GM18909 (cell line): ENCODE data around the gene SLC13A3.

Source experiments
- ATAC-seq: cut with Tn5 transposase; IDR thresholded peaks from one replicate; pipeline ENCODE4 v1.9.1; 2021; ENCODE audit warnings: mild to moderate bottlenecking; ENCODE audit not compliant: unreplicated experiment, poor library complexity

SLC13A3 gene

DNA sequence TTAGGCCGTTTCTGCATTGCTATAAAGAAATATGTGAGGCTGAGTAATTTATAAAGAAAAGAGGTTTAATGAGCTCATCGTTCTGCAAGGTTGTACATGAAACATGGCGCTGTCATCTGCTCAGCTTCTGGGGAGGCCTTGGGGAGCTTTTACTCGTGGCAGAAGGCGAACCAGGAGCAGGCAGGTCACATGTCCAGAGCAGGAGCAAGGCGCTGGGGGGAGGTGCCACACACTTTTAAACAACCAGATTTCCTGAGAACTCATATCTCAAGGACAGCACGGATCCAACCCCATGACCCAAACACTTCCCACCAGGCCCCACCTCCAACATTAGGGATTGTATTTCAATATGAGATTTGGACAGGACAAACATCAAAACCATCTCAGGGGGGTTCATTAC lies 6.4 kb upstream of the SLC13A3 start:
- ATAC-seq: no peak

DNA sequence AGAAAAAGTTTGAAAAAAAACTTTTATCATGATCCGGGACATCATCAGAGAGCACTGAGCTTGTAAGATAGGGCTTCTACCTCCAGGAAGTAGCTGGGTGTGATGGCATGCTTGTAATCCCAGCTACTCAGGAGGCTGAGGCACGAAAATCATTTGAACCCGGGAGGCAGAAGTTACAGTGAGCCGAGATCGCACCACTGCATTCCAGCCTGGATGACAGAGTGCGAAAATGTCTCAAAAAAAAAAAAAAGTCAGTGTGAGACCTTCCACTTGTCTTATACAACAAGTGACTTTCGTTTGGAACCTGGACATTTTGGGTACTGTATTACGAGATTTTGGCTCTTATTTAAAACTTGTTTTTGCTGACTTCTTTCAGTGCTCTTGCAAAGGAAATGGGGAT lies 5.9 kb upstream of the SLC13A3 start:
- no peak for ATAC-seq

DNA sequence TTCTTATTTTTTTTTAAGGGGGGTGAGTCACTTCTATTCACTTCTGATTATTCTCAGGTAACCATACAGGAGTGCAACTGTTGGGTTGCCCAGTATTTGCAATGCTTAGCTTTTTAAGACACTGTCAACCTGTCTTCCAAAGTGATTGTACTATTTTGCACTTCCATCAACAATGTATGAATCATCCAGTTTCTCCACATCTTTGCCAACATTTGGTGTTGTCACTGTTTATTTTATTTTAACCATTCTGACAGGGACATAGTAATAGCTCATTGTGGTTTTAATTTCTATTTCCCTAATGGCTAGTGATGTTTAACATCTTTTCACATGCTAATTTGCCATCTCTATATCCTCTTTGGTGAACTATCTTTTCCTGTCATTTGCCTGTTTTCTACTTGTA lies 1.4 kb upstream of the SLC13A3 start:
- ATAC-seq: no peak

DNA sequence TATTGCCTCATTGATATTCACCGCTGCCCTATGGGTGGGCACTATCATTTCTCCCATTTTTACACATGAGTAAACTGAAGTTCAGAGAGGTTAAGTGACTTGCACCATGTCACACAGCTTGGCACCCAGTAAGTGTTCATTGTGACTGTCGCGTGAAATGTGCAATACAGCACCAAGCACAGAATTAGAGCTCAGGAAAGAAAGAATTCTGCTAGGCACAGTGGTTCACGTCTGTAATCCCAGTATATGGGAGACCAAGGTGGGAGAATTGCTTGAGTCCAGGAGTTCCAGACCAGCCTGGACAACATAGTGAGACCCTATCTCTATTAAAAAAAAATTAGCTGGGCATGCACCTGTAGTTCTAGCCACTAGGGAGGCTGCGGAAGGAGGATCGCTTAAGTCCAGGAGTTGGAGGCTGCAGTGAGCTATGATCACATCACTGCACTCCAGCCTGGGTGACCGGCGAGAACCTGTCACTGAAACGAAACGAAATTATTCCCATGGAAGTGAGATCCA lies 626 bp downstream of the SLC13A3 start:
- no peak for ATAC-seq

DNA sequence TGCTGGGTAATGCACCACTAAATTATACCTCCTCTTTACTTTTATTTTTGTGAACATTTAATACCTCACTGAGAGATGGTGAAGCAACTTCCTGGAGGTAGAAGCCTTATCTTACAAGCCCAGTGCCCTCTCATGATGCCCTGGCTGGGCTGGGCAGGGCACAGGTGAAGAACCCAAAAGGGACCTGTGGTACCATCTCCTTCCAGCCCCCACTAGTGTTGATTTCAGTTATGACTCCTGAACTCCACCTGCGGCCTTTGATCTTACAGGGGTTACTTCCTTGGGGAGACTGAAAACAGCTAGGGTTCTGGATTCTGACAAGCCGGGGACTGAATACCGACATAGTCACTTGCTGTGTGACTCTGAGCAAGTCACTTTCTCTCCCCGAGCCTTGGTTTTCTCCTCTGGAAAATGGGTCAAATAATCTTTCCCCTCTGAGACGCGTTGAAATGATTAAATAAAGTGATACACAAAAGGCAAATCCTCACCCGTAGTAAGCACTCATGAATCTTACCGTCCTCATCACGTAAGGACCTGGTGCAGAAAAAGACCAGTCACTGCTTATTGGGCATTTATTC lies 1.2 kb downstream of the SLC13A3 start:
- ATAC-seq: no peak

DNA sequence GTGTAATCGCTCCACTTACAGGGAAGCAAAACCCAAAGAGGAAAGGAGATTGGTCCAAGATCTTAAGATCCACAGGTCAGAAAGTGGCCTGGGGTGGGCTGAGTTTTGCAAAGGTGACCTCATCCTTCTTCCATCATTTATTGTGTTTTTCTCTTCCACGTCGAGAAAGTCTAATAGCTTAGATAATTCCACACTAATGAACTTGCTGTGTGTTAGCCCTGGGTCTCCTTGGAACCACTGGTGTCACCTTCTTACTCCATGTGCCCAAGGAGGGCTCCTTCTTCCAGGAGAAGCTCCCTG lies 1.7 kb downstream of the SLC13A3 start:
- ATAC-seq: no peak

DNA sequence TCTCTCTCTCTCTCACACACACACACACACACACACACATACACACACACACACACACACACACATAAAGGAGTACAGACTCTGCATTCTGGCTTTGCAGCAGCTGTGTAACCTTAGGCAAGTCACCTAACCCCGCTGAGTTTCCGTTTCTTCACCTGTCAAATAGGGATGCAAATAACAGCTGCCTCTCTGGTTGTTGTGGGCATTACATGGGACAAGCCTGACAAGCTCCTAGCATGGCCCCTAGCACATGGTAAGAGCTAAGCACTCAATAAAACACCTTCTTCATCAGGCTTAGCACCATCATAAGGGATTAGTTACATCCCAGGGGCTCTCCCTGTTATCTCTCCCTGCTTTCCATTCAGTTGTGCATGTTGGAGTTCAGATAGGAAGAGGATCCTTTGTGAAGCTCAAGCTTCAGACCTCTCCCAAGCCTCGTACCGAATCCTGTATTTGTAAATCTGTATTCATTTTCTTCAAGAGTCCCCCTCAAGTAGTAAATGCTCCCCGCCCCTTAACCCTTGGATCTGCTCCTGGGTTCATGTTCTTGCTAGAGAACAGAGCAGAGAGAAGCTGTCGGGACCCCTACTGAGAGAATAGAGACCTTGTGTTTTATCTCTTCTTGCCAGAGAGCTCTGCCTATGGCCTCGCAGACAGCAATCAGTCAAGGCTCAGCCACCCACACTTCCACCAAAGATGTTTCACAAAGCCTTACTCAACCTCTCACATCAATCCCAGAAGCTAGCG lies 2.2 kb downstream of the SLC13A3 start:
- ATAC-seq: no peak

DNA sequence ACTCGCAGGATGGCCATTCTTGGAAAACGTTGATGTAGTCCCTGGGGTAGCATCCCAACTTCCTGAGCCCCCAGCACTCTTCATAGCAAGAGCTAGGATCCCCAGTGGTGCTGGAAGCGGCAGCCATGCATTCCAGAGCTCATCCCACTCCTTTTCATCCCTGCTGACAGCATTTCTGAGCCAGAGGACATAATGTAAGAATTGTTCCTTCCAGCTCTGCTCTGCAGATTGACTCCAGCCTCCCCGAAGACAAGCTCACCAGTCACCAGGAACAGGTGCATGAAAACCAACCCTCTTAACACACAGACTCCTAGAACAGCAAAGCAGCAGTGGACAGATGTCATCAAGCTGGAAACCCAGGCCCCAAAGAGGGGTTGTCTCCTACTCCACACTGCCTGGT lies 3.8 kb downstream of the SLC13A3 start:
- ATAC-seq: no peak

DNA sequence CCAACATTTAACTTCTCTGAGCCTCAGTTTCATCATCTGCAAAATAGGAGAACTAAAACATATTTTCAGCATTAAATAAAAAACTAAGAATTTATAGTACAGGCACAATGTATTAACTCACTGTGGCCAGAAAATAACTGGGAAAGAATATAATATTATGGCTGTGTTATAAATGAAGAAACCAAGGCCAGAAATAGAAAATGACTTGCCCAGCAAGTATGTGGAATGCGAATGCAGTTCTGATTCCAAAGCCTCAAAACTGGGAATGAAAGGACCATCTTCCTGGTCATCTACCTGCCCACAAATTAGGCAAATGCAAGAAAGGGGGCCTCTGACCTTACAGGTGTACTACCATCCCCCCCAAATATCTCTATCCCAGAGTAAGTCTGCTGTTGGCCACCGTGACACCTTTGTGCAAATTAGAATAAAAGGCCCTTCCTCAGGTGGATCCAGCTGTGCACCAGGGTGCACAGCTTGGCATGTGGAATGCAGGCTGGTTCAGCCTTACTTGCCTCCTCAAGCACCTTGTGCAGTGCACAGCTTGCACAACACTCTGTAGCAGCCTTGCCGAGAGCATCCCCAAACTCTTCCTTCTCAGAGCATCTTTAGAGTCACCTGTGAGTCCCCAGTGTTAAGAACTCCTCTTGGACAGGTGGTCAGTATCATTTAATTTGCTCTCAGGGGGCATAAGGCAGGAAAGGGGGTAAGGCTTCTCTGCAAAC lies 4.4 kb downstream of the SLC13A3 start:
- no peak for ATAC-seq

DNA sequence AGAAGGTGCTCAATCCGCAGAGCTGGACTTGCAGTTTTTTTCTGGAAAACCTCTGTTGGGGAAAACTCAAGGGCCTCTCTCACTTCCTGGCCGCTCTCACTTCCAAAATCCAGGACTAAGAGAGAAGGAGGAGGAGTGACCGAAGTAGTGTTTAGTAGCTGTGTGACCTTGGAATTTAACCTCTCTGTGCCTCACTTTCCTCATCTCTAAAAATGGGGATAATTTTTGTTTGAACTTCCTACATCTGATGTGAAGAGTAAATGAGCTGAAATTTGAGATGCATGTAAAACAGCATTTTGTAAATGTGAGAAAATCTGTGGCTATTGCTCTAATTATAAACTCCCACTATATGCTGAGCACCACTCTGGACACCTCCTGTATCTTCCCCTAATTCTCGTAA lies 5.1 kb downstream of the SLC13A3 start:
- no peak for ATAC-seq

DNA sequence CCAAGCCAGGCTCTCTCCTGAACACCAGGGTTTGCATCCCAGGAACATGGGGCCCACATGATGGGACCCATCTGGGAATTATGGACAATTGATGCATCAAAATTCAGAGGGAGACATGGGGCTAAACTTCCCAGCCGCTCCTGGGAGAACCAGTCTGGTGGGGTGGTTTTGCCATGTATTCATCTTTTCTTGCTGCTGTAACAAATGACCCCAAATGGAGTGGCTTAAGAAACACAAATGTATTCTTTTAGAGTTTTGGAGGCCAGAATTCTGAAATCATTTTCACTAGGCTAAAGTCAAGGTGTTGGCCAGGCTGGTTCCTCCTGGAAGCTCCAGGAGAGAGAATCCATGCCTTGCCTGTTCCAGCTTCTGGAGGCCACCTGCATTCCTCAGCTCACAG lies 6.5 kb downstream of the SLC13A3 start:
- ATAC-seq: no peak

DNA sequence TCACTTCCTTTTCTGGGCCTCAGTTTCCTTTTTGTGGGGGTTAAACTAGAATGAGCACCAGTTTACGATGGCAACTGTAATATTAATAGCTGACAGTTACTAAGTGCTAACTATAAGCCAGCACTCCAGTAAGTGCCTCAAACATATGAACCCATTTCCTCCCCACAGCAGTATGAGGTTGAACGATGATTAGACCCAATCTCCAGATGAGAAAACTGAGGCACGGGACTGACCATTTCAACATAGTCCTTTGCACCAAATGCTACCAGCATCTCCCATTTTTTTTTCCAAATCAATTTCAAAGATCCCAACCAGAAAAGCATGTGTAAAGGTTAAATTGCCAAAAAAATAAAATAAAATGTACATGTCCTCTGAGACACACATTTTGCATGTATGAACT lies 7.1 kb downstream of the SLC13A3 start:
- ATAC-seq: no peak

DNA sequence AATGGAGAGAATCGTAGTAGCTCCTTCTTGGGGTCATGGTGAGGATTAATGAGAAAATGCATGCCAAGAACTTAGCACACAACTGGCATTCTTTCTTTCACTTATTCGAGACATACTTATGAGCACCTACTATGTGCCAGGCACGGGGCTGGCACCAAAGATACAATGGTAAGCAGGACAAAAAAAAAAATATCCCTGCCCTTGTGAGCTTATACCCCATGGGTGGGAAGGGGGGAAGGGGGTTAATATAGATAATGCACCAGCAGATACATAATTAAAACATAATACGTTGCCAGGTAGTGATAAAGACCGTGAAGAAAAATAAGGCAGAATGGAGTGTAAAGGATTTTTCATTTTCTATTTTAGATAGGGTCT lies 8.3 kb downstream of the SLC13A3 start:
- no peak for ATAC-seq

DNA sequence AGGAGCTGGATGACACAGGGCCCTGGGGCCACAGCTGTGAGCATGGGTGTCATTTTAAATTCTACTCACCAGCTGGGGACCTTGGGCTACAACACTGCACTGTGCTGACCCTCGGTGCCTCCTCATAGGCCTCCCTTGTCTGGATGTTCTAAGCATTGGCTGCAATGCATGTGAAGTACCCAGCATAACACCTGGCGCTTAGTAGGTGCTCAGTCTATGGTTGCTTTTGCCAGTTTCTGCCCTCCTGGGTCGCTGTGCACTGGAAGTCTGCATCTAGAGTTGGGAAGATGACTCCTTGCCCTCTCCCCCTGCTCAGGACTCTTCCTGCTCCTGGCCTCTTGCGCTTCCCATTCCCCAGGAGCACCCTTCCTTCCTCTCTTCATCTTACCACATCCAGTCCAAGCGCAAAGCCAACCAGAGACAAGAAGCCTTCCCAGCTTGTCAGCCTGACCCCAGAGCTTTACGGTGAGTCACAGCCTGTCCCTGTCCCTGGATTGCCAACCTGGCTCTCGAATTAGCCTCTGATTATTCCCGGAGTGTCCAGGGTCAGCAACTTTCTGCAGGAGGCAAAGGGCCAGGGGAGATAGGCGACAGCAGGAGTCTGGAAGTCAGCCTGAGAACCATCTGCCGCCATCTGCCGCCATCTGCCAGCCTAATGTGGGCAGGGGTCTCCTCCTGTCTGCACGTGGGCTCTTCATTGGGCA lies 8.8 kb downstream of the SLC13A3 start:
- no peak for ATAC-seq

DNA sequence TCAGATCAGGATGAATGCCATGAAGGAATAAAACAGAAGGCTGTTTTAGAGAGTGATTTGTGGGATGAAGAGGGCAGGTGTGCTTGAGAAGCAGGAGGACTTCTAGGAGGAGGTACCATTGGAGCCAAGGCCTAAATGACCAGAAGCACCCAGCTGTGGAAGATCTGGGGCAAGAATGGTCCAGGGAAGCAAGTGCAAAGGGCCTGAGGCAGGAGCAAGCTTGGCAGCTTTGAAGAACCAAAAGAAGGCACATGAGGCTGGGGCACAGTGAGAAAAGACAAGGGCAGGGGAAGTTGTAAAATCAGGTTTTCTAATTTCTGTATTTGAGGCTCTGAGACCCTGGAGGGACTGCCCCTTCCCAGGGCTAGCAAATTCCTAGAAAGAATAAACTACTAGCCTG lies 9.8 kb downstream of the SLC13A3 start:
- no peak for ATAC-seq

DNA sequence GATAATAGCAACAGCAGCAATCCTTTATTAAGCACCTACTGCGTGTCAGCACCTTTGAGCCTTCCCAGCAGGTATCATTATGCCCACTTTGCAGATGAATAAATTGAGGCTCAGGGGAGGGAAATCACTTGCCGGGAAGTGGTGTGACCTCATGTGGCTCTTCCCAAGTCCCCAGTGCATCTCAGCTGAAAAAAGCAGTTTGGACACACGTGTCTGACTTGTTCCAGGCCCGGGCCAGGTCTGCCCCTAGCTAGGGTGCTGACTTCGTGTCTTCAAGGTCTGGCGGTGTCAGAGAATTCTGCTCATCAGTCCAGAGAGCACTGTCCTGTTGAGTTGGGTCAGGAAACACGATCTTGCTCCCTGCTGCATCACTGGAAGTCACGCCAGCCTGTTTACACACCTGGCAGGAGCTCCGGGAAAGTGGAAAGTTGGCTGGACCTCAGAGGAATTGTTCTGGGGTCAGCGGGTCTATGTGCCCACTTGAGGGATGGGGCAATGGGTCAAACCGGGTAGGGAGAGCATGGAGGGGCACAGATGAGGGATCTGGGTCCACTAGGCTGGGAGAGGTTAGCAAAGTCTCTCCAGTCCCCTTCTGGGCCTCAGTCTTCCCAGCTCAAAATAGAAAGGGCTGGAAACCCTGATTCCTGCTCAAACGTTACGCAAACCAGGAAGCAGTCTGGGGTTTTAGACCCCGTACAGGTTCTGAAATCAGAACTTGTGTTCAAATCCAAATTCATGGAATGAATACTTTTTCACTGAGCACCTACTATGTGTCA lies 10.5 kb downstream of the SLC13A3 start:
- no peak for ATAC-seq

DNA sequence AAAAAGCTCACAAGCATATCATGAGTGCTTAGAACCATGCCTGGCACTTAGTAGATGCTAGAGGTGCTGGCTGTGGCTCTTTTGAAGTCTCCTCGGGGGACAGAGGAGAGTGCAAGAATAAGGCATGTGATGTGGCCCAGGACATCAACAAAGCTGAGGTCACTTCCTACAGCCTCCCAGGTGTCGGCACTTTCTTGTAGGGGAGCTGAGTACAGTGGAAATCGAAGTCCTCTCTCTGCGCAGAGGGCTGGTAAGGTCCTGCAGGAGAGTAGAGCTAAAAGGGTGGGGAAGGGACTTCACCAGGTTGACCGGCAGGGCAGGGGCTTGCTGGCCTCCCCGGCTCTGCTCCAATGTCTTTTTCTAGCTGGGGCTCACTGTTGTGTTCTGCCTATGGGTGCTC lies 11.2 kb downstream of the SLC13A3 start:
- ATAC-seq: no peak

DNA sequence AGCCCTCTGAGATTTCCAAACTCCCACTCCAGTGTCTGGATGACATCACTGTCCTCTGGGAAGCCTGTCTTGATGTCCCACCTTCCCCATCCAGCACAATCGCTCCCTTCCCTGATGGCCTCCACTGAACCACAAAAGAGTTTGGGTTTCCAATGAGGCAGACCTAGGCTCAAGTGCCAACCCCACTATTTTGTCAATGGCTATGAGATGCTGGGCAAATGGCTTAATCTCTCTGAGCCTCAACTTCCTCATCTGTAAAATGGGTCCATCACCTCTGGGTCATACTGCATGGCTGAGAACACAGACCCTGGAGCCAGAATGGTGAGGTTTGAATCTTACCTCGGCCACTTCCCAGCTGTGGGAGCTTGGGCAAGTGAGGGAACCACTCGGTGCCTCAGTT lies 11.7 kb downstream of the SLC13A3 start:
- no peak for ATAC-seq

DNA sequence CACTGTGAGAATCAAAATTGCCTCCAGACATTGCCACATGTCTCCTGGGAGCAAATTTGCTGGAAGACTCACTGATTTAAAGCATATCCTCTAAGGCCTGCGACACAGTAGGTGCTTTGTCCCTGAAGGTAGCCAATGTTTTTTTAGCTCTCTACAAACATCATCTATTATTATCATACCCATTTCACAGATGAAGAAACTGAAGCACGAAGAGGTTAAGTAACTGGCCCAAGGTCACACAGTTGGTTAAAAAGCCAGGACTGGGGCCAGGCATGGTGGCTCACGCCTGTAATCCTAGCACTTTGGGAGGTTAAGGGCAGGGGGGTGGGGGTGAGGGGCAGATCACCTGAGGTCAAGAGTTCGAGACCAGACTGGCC lies 12.4 kb downstream of the SLC13A3 start:
- no peak for ATAC-seq

DNA sequence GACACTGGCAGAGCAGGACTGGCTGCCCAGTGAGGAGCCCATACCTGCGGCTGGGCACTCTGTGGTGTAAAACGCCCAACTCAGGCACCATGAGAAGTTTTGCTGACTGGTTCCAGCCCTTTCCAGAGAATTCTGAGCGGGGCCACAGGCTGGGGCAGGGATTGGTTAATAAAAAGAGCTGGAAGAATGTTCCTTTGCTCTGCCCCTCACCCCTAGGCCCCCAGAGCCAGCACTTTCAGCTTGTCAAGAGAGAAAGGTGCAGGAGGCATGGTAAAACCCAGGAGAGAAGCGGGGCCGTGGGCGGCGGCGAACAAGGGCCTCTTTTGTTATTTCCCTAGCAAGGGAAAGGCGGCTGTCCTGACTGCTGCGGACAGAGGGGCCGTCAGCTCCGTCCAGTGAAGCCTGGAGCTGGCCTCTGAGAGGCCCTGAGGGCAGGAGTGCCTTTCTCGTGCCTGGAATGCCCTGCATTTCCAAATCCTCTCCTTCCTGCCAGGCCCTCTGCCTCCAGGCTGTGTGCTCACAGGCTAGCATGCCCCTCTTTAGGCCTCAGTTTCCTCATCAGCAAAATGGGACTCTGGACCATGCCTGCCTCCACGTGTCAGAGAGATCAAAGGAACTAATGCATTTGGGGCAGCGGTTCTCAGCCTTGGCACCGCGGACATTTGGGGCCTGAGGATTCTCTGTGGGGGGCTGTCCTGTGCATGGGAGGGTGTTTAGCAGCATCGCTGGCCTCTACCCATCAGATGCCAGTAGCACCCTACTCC lies 12.9 kb downstream of the SLC13A3 start:
- no peak for ATAC-seq
